ENCODE data around the gene SLC4A5. TPM values are rescaled to one million over a fixed set of nuclear protein-coding genes. Genes with fewer than 3 reads are reported as not detected.

The SLC4A5 gene
- total RNA-seq, 1 donor from 2014 or later = 4.2 TPM

GRCh38 chr2:74249406-74250122, 93.7 kb downstream of the SLC4A5 start:
- H3K4me3 ChIP-seq = no peak overlapping the region
- intact Hi-C loops (cut with DNase I) = no loop called here
- no peaks in the 10 kb centered on the region for H3K27me3 ChIP-seq (ENCODE audit: low read depth)
- no peaks in the 10 kb centered on the region for H3K9me3 ChIP-seq
- TF ChIP-seq CTCF (IDR thresholded peaks at IDR 0.05) = no peak
- ATAC-seq (no peak), DNase-seq (no peak)
- H3K4me1 ChIP-seq = no peaks in the 10 kb centered on the region
- H3K27ac ChIP-seq = no peak overlapping the region
- no peaks in the 10 kb centered on the region for H3K36me3 ChIP-seq

GRCh38 chr2:74246496-74247195, 96.6 kb downstream of the SLC4A5 start:
- H3K9me3 ChIP-seq = no peaks in the 10 kb centered on the region
- TF ChIP-seq CTCF (IDR thresholded peaks at IDR 0.05) = no peak
- H3K4me3 ChIP-seq = no peak overlapping the region
- H3K36me3 ChIP-seq = no peaks in the 10 kb centered on the region
- ATAC-seq (no peak), DNase-seq (no peak)
- H3K27me3 ChIP-seq (ENCODE audit: low read depth) = no peaks in the 10 kb centered on the region
- no peak overlapping the region for H3K27ac ChIP-seq
- intact Hi-C loops (cut with DNase I) = no loop called here
- no peaks in the 10 kb centered on the region for H3K4me1 ChIP-seq

GRCh38 chr2:74244286-74244685, 98.9 kb downstream of the SLC4A5 start:
- Histone ChIP-seq H3K36me3 (no peaks in the 10 kb centered on the region), H3K4me3 (no peak overlapping the region), H3K27ac (no peak overlapping the region), H3K27me3 (ENCODE audit: low read depth) (no peaks in the 10 kb centered on the region), H3K9me3 (no peaks in the 10 kb centered on the region), H3K4me1 (no peaks in the 10 kb centered on the region)
- no peak for TF ChIP-seq CTCF (IDR thresholded peaks at IDR 0.05)
- intact Hi-C loops (cut with DNase I) = no loop called here
- no peak for DNase-seq
- ATAC-seq = no peak

GRCh38 chr2:74242354-74243071, 100.7 kb downstream of the SLC4A5 start:
- DNase-seq = no peak
- no peaks in the 10 kb centered on the region for H3K27me3 ChIP-seq (ENCODE audit: low read depth)
- no peak for ATAC-seq
- no peak for TF ChIP-seq CTCF (IDR thresholded peaks at IDR 0.05)
- no peaks in the 10 kb centered on the region for H3K4me1 ChIP-seq
- no peaks in the 10 kb centered on the region for H3K9me3 ChIP-seq
- H3K4me3 ChIP-seq = no peak overlapping the region
- no peaks in the 10 kb centered on the region for H3K36me3 ChIP-seq
- intact Hi-C loops (cut with DNase I) = no loop called here
- no peak overlapping the region for H3K27ac ChIP-seq

GRCh38 chr2:74239346-74239745, 103.9 kb downstream of the SLC4A5 start:
- no peaks in the 10 kb centered on the region for H3K9me3 ChIP-seq
- ATAC-seq (no peak), DNase-seq (no peak)
- H3K4me1 ChIP-seq = no peaks in the 10 kb centered on the region
- no peaks in the 10 kb centered on the region for H3K36me3 ChIP-seq
- H3K27ac ChIP-seq = no peak overlapping the region
- H3K4me3 ChIP-seq = no peak overlapping the region
- TF ChIP-seq CTCF (IDR thresholded peaks at IDR 0.05) = no peak
- no peaks in the 10 kb centered on the region for H3K27me3 ChIP-seq (ENCODE audit: low read depth)
- intact Hi-C loops (cut with DNase I) = no loop called here
